GM23248 (cell line): Measurements from ENCODE around the gene TSPAN3. TPM values are rescaled to one million over a fixed set of nuclear protein-coding genes. Genes with fewer than 3 reads are reported as not detected.
A peak's percentile ranks its signal among the peaks of the same experiment; 100 is the strongest.

Experiments used
- DNase-seq: peaks from one replicate; pipeline ENCODE4 v3.0.0-alpha.2; 2015
- H2AFZ ChIP-seq: fragments of 200-600 bp; sonication (generic); 2 replicates; pipeline ENCODE4 v1.6.1; 2016; ENCODE audit warnings: antibody characterized with exemption
- H3F3A ChIP-seq: fragments of 200-600 bp; sonication (generic); 2 replicates; pipeline ENCODE4 v1.6.1; 2016; ENCODE audit warnings: mild to moderate bottlenecking, antibody characterized with exemption, mixed run types; ENCODE audit not compliant: insufficient read depth
- H3K27ac ChIP-seq: fragments of 200-600 bp; sonication (generic); 2 replicates; pipeline ENCODE4 v1.5.1; 2016; ENCODE audit warnings: mild to moderate bottlenecking
- H3K27me3 ChIP-seq: fragments of 200-600 bp; sonication (generic); replicated peaks from 2 replicates; pipeline ENCODE4 v1.6.1; 2016; ENCODE audit warnings: mild to moderate bottlenecking; ENCODE audit not compliant: insufficient read depth
- H3K36me3 ChIP-seq: fragments of 200-600 bp; sonication (generic); 2 replicates; pipeline ENCODE4 v1.6.1; 2016; ENCODE audit warnings: low read depth, mild to moderate bottlenecking
- H3K4me1 ChIP-seq: fragments of 200-600 bp; sonication (generic); 2 replicates; pipeline ENCODE4 v1.6.1; 2016; ENCODE audit warnings: mild to moderate bottlenecking; ENCODE audit not compliant: insufficient read depth
- H3K4me2 ChIP-seq: fragments of 200-600 bp; sonication (generic); one replicate; pipeline ENCODE4 v1.6.1; 2016; ENCODE audit warnings: mild to moderate bottlenecking; ENCODE audit not compliant: unreplicated experiment
- H3K4me3 ChIP-seq: fragments of 200-600 bp; sonication (generic); 2 replicates; pipeline ENCODE4 v1.5.1; 2016; ENCODE audit warnings: mild to moderate bottlenecking
- H3K79me2 ChIP-seq: fragments of 200-600 bp; sonication (generic); 2 replicates; pipeline ENCODE4 v1.6.1; 2016; ENCODE audit warnings: mild to moderate bottlenecking; ENCODE audit not compliant: insufficient read depth
- H3K9ac ChIP-seq: fragments of 200-600 bp; sonication (generic); 2 replicates; pipeline ENCODE4 v1.6.1; 2016; ENCODE audit warnings: mild to moderate bottlenecking
- H3K9me2 ChIP-seq: fragments of 200-600 bp; sonication (generic); 2 replicates; pipeline ENCODE4 v1.6.1; 2016; ENCODE audit warnings: mixed run types, mild to moderate bottlenecking, moderate library complexity; ENCODE audit not compliant: insufficient read depth
- H3K9me3 ChIP-seq: fragments of 200-600 bp; sonication (generic); one replicate; pipeline ENCODE4 v1.6.1; 2017; ENCODE audit warnings: low read depth
- H4K20me1 ChIP-seq: fragments of 200-600 bp; sonication (generic); 2 replicates; pipeline ENCODE4 v1.6.0; 2016; ENCODE audit not compliant: insufficient read depth
- EZH2 ChIP-seq: fragments of 200-600 bp; sonication (generic); IDR thresholded peaks from 2 replicates; pipeline ENCODE4 v1.6.1; 2018; ENCODE audit warnings: antibody characterized with exemption, mild to moderate bottlenecking; ENCODE audit not compliant: insufficient read depth, poor library complexity, severe bottlenecking
- EZH2phosphoT487 ChIP-seq: fragments of 200-600 bp; sonication (generic); IDR thresholded peaks from 2 replicates; pipeline ENCODE4 v1.6.1; 2018; ENCODE audit warnings: antibody characterized with exemption, moderate library complexity, mild to moderate bottlenecking, low read depth; ENCODE audit not compliant: insufficient read depth
- WGBS, 2 experiments: methylation state at CpG; one replicate each; pipeline ENCODE4 v1.1.6; 2015 to 2017; ENCODE audit warnings: low lambda C conversion rate in 2 of 2, low coverage in 1 of 2; ENCODE audit errors: missing lambda C conversion rate in 2 of 2; 5-methylcytosine and 5-hydroxymethylcytosine counted together
- in situ Hi-C: fragments of 300-500 bp; cut with MboI; formaldehyde crosslinking; loops from 2 replicates; pipeline ENCODE4 v1.15.0; 2020
- polyA plus RNA-seq: library from polyadenylated mRNA; unstranded; fragments of >200 nt; fragmentation: Nextera tagmentation; extraction: Ambion mirVana; gene quantifications from 2 replicates; pipeline ENCODE4 v1.2.1, GENCODE V29; 2016
- total RNA-seq: library from RNA; depleted of rRNA; stranded (reverse); fragments of >200 nt; shearing (Covaris generic); gene quantifications from 2 replicates; pipeline ENCODE4 v1.2.3, GENCODE V29; 2014

TSPAN3 gene
- total and polyA plus RNA-seq, 2 experiments from 2014 or later, result 307 to 321 TPM

DNA sequence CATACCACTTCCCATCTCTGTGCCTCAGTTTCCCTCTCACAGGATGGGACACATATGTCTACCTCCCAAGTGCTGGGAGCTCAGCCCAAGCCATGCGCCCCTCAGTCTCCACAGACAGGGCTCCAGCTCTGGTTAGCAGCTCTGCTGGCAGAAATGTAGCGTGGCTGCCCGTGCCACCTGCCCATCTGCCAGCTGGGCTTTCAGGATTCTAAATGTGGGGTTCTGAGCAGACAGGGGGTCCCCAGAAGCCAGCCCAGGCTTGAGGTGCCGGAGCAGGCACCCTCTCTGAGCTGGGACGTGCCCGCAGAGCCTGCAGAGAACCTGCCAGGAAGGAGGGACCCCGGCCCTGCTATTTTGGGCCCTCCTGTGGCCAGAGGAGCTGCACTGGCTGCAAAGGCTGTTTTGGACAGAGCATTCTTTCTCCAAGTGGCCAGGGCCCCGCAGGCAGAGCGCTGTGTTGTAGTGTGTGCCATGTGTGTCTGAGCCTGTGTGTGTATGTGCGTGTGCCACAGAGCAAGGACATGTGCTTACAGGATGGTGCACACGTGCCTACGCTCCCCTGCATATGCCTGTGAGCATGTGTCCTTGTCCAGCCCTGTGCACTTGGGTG lies 44.3 kb downstream of the TSPAN3 start:
- H2AFZ ChIP-seq, result no peak overlapping the region
- DNase-seq, result no peak
- H3K9me3 ChIP-seq, result no peaks in the 10 kb centered on the region
- TF ChIP-seq EZH2phosphoT487 (no peak), EZH2 (no peak)
- peaks cover 13% of the 10 kb centered on the region for H3K4me1 ChIP-seq
- H4K20me1 ChIP-seq, result no peaks in the 10 kb centered on the region
- H3K27me3 ChIP-seq, result no peaks in the 10 kb centered on the region
- H3K9ac ChIP-seq, result no peak overlapping the region
- WGBS, 2 experiments, result 78 to 80% methylated on average over 12 of the region's 12 CpGs
- H3K4me2 ChIP-seq, result no peak overlapping the region
- H3K27ac ChIP-seq, result no peak overlapping the region
- H3K79me2 ChIP-seq, result no peaks in the 10 kb centered on the region
- no peaks in the 10 kb centered on the region for H3F3A ChIP-seq
- no peaks in the 10 kb centered on the region for H3K36me3 ChIP-seq
- no peaks in the 10 kb centered on the region for H3K9me2 ChIP-seq
- in situ Hi-C loops, result no loop called here
- H3K4me3 ChIP-seq, result no peak overlapping the region

DNA sequence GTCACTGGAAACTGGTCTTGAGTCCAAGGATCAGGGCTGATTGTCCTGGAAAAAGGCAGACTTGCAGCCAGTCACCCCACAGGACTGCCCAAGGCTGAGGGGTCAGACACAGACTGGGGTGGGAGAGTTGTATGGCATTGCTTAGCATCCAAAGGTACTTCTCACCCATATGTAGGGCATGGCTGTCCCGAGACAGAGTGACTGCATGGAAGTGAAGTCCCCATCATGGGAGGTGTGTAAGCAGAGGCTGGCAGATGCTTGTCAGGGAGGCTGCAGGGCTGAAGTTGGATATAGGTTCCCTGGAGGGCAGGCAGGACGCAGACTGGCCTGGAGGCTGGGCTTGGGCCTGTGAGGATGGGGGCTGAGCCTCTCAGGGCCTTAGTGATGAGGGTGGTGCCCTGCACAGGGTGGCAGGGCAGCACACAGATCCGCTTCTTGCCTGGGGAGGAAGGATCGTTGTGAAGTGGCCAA lies 44.9 kb downstream of the TSPAN3 start:
- H3K4me2 ChIP-seq, result no peak overlapping the region
- H3K27ac ChIP-seq, result no peak overlapping the region
- H3K79me2 ChIP-seq, result no peaks in the 10 kb centered on the region
- no peaks in the 10 kb centered on the region for H3K27me3 ChIP-seq
- TF ChIP-seq EZH2, result no peak
- no peak for TF ChIP-seq EZH2phosphoT487
- DNase-seq, result no peak
- no peaks in the 10 kb centered on the region for H3F3A ChIP-seq
- no peaks in the 10 kb centered on the region for H3K9me2 ChIP-seq
- peaks cover 19% of the 10 kb centered on the region for H3K4me1 ChIP-seq
- no peaks in the 10 kb centered on the region for H3K9me3 ChIP-seq
- no peaks in the 10 kb centered on the region for H4K20me1 ChIP-seq
- 83 to 91% methylated on average over 4 of the region's 4 CpGs for WGBS, 2 experiments
- H2AFZ ChIP-seq, result no peak overlapping the region
- in situ Hi-C loops, result no loop called here
- no peak overlapping the region for H3K4me3 ChIP-seq
- no peak overlapping the region for H3K9ac ChIP-seq
- H3K36me3 ChIP-seq, result no peaks in the 10 kb centered on the region

DNA sequence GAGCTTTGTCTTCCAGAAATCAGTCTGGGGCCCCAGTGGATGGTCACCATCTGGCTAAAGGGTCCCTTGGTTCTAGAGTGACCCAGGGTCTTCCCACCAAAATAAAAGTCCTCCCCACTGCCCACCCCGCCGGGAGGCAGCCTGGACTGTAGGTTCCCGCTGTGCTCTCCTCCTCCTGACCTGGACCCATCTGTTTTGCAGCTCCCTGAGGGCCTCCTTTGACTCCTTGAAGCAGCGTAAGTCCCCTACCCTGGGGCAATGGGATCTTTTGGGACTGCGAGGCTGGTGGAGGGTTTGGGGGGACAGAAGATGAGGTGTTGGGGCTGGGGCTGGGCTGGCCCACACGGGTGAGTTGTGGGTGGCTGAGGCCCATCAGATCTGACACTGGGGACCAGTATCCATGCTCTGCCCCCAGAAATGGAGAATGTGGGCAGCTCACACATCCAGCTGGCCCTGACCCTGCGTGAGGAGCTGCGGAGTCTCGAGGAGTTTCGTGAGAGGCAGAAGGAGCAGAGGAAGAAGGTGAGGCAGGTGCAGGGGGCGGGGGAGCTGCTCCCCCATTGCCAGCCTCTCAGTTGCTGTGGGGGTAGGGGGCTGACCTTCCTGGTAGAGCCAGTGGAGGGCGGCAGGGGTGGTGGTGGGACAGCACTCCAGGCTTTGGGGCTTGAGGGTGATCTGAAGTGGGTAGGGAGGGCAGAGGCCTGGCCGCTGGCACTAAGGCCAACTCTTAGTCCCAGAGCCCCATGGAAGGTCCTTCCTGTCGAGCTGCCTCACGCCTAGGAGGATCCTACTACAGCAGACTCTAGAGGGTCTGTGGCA lies 45.6 kb downstream of the TSPAN3 start:
- 86 to 87% methylated on average over 14 to 15 of the region's 15 CpGs for WGBS, 2 experiments
- Histone ChIP-seq H3F3A (no peaks in the 10 kb centered on the region), H3K4me1 (peaks cover 20% of the 10 kb centered on the region), H3K27me3 (no peaks in the 10 kb centered on the region), H3K4me3 (no peak overlapping the region), H4K20me1 (no peaks in the 10 kb centered on the region), H3K36me3 (no peaks in the 10 kb centered on the region), H3K9me3 (no peaks in the 10 kb centered on the region), H3K9ac (no peak overlapping the region), H3K27ac (no peak overlapping the region), H3K4me2 (no peak overlapping the region), H3K9me2 (no peaks in the 10 kb centered on the region), H2AFZ (no peak overlapping the region), H3K79me2 (no peaks in the 10 kb centered on the region)
- in situ Hi-C loops, result no loop called here
- no peak for DNase-seq
- TF ChIP-seq EZH2phosphoT487, result no peak
- TF ChIP-seq EZH2, result no peak

DNA sequence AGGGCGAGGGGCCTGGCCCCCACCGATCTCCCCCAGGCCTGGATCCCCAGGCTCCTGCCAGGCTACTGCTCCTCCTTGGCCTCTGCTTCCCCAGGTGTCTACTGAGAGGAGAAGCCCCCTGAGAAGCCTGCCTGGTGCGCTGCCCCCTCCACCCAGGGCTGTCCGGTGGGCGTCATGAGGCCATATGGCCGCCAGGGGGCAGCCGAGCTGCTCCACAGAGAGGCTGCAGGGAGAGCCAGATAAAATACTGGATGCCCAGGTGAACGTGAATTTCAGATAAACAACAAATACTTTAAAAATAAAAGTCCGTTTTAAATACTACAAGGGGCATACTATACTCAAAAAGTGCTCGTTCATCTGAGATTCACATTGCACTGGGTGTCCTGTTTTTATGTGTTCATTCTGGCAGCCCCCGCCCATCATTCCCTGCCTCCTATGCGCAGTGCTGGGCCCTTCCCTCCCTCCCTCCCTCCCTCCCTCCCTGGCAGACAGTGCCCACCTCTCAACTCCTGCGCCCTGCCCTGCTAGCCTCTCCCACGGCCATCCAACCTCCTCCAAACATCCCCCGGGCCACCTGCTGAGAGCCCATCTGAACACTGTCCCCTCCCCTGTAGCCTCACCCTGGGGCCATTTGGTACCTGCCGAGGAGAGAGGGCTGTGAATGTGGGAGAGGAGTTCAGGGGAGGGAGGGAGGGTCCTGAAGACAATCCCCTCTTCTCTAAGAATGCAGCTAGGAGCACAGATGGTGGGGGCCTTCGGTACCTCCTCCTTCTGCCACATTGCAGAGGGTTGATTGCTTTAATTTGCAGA lies 46.4 kb downstream of the TSPAN3 start:
- H3K9me2 ChIP-seq, result no peaks in the 10 kb centered on the region
- 23 to 25% methylated on average over 16 to 17 of the region's 17 CpGs for WGBS, 2 experiments
- H3K4me1 ChIP-seq, result peaks cover 24% of the 10 kb centered on the region
- peak; percentile 63 for DNase-seq
- no peaks in the 10 kb centered on the region for H3K27me3 ChIP-seq
- H3K9ac ChIP-seq, result no peak overlapping the region
- H3K4me2 ChIP-seq, result no peak overlapping the region
- H3K27ac ChIP-seq, result no peak overlapping the region
- H4K20me1 ChIP-seq, result no peaks in the 10 kb centered on the region
- TF ChIP-seq EZH2, result no peak
- no peak for TF ChIP-seq EZH2phosphoT487
- H3K4me3 ChIP-seq, result no peak overlapping the region
- in situ Hi-C loops, result no loop called here
- no peaks in the 10 kb centered on the region for H3K9me3 ChIP-seq
- H3F3A ChIP-seq, result no peaks in the 10 kb centered on the region
- H2AFZ ChIP-seq, result no peak overlapping the region
- no peaks in the 10 kb centered on the region for H3K79me2 ChIP-seq
- H3K36me3 ChIP-seq, result no peaks in the 10 kb centered on the region
